HFFc6 (cell line): ENCODE data around the gene FAM170B. TPM values are rescaled to one million over a fixed set of nuclear protein-coding genes. Genes with fewer than 3 reads are reported as not detected.

Experiments used
- DNase-seq: peaks from one replicate; pipeline ENCODE4 v3.0.0-alpha.2; 2018
- H3K27ac Mint-ChIP-seq: 2 replicates; pipeline ENCODE4 v1.8.0; 2020; ENCODE audit warnings: mild to moderate bottlenecking, mixed read lengths
- H3K27me3 Mint-ChIP-seq: 2 replicates; pipeline ENCODE4 v1.8.0; 2021; ENCODE audit warnings: mild to moderate bottlenecking, moderate library complexity, mixed read lengths; ENCODE audit not compliant: insufficient read depth
- H3K36me3 Mint-ChIP-seq: 2 replicates; pipeline ENCODE4 v1.8.0; 2021; ENCODE audit warnings: low read depth, mixed read lengths
- H3K4me1 Mint-ChIP-seq: 2 replicates; pipeline ENCODE4 v1.8.0; 2020; ENCODE audit warnings: low read depth, mixed read lengths
- H3K4me3 Mint-ChIP-seq: 2 replicates; pipeline ENCODE4 v1.8.0; 2020; ENCODE audit warnings: mild to moderate bottlenecking, moderate library complexity, mixed read lengths
- H3K9me3 Mint-ChIP-seq: 2 replicates; pipeline ENCODE4 v1.8.0; 2020; ENCODE audit warnings: mild to moderate bottlenecking, mixed read lengths
- total RNA-seq, 6 experiments: library from RNA; stranded (reverse); fragmentation: NEBNext Ultra II Directional; extraction: Animal tissue kit (Norgen Biotek cat#: 25700); gene quantifications; 2 replicates in 1 of 6; 3 replicates in 5 of 6; pipeline ENCODE4 v1.2.3, GENCODE V29; 2021
- TF ChIP-seq, protein P1 (sequence below): fragments of 200-600 bp; sonication (generic); IDR thresholded peaks from 2 replicates; pipeline ENCODE4 v1.5.0; 2021; ENCODE audit warnings: antibody characterized with exemption, mild to moderate bottlenecking

The FAM170B gene
- total RNA-seq, 6 experiments from 2014 or later, result not detected

- DNase-seq, result no peak
- H3K4me1 Mint-ChIP-seq, result no peaks in the 10 kb centered on the region
- TF ChIP-seq, protein P1, sequence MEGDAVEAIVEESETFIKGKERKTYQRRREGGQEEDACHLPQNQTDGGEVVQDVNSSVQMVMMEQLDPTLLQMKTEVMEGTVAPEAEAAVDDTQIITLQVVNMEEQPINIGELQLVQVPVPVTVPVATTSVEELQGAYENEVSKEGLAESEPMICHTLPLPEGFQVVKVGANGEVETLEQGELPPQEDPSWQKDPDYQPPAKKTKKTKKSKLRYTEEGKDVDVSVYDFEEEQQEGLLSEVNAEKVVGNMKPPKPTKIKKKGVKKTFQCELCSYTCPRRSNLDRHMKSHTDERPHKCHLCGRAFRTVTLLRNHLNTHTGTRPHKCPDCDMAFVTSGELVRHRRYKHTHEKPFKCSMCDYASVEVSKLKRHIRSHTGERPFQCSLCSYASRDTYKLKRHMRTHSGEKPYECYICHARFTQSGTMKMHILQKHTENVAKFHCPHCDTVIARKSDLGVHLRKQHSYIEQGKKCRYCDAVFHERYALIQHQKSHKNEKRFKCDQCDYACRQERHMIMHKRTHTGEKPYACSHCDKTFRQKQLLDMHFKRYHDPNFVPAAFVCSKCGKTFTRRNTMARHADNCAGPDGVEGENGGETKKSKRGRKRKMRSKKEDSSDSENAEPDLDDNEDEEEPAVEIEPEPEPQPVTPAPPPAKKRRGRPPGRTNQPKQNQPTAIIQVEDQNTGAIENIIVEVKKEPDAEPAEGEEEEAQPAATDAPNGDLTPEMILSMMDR, result no peak
- peaks cover 4% of the 10 kb centered on the region; the same call in 1 of the 2 replicates for H3K36me3 Mint-ChIP-seq
- H3K27ac Mint-ChIP-seq, result no peak overlapping the region
- H3K9me3 Mint-ChIP-seq, result peaks cover 6% of the 10 kb centered on the region
- peaks cover 25% of the 10 kb centered on the region for H3K27me3 Mint-ChIP-seq
- H3K4me3 Mint-ChIP-seq, result no peak overlapping the region
These were observed 52.1 kb downstream of the FAM170B start for GRCh38 chr10:49081547-49082275.

Other genes starting within 250 kb of the FAM170B start
- gene LRRC18, start 194.2 kb downstream of the FAM170B start, total RNA-seq, result not detected
- under 1 TPM in 5 of 6 experiments, not detected in 1; 0.05 to 0.24 (median 0.14) TPM for gene VSTM4, start 18.5 kb downstream of the FAM170B start, total RNA-seq
- gene TMEM273, start 54.4 kb upstream of the FAM170B start, total RNA-seq, result not detected
- not detected for gene C10orf71, start 165.1 kb upstream of the FAM170B start, total RNA-seq